GM18861 (cell line): Measurements from ENCODE around the gene CKM.
"Not testable (repeated sequence)": the region's sequence is repeated elsewhere in the genome, so short reads cannot be mapped to it uniquely, and the experiment has no call there.

Source experiments
- ATAC-seq: cut with Tn5 transposase; IDR thresholded peaks from one replicate; pipeline ENCODE4 v1.9.1; 2021; ENCODE audit not compliant: unreplicated experiment

CKM gene

DNA sequence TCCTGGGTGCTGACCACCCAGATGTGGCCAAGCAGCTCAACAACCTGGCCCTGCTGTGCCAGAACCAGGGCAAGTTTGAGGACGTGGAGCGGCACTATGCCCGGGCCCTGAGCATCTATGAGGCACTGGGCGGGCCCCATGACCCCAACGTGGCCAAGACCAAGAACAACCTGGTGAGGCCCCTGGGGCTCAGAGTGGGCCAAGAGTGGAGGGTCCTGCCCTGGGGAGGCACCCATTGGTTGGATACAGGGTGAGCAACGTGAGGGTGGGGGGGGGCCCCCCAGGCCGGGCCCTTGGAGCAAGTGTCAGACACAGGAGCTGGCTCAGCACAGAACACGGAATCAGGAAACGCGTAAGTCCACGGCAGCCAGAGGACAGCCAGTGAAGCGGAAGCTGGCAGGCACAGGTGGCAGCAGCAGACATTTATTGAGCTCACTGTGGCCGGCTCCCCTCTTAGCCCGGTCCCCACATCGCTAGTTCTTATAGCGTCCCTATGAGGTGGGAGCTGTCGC, 26.8 kb upstream of the CKM start:
- no peak for ATAC-seq

- no peak for ATAC-seq
Measured at GRCh38 chr19:45349126-45349415, 26.4 kb upstream of the CKM start.

DNA sequence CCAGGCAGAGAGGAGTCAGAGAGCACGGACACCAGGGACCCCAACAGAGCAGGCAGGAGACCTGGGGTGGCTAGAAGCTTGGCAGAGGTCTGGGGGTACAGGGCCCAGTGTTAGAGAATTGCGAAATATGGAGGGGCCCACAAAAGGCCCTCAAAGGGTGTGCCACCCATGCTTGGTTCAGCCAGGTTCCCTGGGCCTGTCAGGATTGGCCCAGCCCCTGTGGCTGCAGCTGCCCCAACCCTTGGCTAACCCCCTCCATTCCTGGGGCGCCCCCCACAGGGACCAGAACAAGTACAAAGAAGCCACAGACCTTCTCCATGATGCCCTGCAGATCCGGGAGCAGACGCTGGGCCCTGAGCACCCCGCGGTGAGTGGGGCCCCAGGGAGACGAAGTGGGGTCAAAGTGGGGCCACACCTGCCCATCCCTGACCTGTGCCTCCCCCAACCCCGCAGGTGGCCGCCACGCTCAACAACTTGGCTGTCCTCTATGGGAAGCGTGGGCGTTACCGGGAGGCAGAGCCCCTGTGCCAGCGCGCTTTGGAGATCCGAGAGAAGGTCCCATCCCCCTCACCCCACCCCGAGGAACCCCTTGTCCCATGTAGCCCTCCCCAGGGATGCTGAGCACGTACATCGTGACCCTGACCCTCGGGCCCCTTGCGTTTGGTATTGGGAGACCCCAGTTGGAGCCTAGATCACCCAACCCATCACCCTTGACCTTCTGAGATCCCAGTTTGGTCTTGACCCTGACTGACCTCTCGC, 25.9 kb upstream of the CKM start:
- no peak for ATAC-seq

DNA sequence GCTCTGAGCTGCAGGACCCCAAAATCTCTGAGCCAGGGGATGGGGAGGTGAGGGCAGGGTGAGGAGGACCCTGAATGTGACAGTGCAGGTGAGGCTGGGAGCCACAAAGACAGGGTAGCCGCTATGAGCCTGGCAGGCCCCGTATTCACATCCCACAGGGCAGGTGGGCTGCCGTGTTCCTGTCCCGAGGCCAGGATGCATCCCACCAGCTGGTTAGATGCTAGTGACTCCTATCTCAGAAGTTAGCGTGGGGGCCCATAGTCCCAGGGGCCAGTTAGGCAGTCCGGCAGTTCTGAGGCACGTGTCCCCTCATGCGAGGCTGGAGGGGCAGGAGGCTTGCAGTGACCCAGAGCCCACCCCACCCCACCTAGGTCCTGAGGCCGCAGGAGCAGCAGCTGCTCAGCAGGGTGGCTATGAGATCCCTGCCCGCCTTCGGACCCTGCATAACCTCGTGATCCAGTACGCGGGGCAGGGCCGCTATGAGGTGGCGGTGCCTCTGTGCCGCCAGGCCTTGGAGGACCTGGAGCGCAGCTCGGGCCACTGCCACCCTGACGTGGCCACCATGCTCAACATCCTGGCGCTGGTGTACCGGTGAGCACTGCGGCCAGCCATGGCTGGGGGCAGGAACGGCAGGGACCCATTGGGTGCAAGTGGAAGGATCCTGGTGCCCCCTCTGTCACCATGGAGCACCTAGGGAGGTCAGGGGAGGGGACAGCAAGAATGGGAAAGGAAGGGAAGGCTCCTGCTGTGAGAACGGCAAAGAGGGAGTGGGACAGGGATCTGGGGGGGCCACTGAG, 25.1 kb upstream of the CKM start:
- no peak for ATAC-seq

DNA sequence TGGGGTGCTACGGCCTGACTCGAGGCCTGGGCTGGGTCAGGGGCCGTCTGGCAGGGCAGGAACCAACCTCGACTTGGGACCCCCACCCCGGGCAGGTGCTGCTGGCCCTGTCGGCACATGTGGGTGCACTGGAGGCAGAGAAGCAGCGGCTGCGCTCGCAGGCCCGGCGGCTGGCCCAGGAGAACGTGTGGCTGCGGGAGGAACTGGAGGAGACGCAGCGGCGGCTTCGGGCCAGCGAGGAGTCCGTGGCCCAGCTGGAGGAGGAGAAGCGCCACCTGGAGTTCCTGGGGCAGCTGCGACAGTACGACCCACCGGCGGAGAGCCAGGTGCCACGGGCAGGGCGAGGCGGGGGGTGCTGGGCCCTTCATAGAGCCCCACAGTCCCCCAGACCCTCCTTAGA, 23.8 kb upstream of the CKM start:
- no peak for ATAC-seq

DNA sequence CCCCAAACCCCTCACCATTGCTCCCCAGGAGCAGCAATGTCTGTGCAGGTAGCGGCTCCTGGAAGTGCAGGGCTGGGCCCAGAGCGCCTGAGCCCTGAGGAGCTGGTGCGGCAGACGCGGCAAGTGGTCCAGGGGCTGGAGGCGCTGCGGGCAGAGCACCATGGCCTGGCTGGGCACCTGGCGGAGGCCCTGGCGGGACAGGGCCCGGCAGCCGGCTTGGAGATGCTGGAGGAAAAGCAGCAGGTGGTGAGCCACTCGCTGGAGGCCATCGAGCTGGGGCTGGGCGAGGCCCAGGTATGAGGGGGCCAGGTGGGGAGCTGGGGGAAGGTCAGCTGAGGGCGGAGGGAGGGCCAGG, 22.8 kb upstream of the CKM start:
- no peak for ATAC-seq

DNA sequence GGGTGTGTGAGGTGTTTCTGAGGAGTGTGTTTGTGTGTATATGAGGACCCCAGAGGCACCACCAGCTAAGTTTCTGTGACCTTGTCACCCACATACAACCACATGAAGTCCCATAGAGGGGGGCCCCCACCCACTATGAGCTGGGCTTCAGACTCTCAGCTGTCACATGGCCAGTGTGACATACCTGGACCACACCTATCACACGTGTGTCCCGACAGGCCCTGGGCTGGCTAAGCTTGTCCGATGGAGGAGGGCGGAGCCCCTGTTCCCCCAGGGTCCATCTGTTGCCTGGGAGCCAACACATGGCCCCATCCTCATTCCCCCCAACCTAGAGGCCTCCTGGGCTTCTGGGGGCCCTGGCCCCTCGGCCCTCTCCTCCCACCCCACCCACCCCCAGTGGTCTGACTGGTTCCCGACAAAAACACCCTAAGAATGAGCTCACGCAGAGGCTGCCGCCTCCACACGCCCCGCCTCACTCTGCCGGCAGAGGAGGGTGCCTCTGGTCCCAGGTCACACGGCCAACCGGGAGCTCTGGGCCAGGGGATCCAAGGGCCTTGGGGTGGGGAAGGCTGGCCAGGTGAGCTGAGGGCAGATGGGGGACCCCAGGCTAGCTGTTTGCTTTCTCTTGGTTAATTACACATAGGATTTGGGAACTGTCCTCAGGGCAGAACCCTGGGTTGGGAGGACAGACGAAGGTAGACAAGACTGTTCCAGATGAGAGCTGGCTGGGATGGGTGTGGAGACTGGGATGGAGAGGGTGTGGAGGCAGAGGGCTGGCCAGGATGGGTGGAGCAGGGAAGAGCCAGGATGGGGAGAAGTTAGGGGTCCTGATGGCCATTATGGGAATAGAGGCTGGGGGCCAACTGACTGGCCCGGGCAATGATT, 22.2 kb upstream of the CKM start:
- no peak for ATAC-seq

- no peak for ATAC-seq
Measured at GRCh38 chr19:45342911-45343310, 20.2 kb upstream of the CKM start.

GRCh38 chr19:45340899-45341453, 18.3 kb upstream of the CKM start:
- no peak for ATAC-seq

- no peak for ATAC-seq
Measured at GRCh38 chr19:45340232-45340898, 17.7 kb upstream of the CKM start, which contains the start of gene KLC3. Gene KLC3 (plus strand): TSS chr19:45340750. CDS start chr19:45345542, 4,792 bp downstream.

DNA sequence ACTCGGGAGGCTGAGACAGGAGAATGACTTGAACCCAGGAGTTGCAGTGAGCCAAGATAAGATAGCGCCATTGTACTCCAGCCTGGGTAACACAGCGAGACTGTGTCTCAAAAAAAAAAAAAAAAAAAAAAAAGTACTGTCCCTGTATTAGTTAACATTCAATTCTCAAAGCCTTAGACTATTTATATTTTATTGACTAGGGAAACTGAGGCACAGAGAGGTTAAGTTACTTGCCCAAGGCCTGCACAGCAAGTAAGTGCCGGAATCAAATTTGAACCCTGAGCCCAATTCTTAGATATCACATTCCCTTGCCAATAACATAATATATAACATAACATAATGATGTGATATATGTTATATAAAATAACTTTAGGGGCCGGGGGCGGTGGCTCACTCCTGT, 17.0 kb upstream of the CKM start:
- no peak for ATAC-seq

DNA sequence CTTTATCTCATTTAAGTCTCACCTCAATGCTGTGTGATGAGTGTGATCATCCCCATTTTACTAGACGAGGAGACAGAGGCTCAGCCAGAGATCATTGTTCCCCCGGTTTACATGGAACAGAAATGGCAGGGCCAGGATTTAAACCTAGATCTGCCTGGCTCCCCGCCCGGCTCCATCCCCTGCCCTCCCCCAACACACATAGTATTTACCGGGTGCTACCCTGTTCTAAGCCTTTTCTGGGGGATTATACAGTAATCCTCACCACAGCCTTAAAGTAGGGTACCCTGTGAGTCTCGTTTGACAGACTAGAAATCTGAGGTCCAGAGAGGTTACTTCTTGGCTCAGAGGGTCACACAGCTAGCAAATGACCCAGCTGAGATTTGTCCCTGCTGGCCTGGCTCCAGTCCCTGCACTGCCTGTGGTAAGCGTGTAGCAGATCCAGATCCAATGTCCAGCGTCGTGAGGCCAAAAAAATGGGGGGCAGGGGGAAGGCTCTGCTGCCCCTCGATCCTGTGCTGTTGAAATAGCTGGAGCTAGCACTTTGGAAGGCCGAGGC, 14.1 kb upstream of the CKM start:
- ATAC-seq, result no peak

- not testable (repeated sequence) for ATAC-seq
Measured at GRCh38 chr19:45334881-45335280, 12.2 kb upstream of the CKM start.

- no peak for ATAC-seq
Measured at GRCh38 chr19:45333609-45334303, 11.1 kb upstream of the CKM start.

- ATAC-seq, result no peak
Measured at GRCh38 chr19:45331411-45331810, 8.7 kb upstream of the CKM start.

DNA sequence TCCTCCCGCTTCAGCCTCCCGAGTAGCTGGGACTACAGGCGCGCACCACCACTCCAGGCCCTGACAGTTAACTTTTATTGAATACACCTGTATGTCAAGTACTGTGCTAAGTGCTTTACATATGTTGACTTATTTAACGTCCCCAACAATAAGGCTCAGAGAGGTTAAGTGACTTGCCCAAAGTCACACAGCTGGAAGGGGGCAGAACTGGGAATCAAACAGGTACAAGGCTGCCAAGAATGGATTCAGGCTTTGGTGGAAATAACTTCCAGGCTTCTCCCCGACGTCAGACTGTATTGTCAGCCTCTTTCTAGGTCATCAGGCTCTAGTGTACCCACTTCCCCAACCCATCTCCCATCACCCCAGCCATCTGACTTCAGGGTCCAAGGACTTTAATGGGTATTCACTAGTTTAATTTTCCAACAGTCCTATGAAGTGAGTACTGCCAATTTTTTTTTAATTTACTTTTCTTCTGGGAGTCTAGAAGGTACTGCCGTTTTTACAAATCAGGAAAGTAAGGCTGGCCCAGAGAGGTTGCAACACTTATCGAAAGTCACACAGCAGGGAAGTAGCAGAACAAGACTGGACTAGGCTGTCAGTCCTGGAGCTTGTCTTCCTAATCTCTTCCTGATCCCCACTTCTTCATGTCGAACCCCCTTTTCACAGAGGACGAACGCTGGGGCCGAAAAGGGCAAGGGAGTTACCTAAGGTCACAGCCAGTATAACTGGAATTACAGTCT, 4.9 kb upstream of the CKM start:
- ATAC-seq, result no peak

DNA sequence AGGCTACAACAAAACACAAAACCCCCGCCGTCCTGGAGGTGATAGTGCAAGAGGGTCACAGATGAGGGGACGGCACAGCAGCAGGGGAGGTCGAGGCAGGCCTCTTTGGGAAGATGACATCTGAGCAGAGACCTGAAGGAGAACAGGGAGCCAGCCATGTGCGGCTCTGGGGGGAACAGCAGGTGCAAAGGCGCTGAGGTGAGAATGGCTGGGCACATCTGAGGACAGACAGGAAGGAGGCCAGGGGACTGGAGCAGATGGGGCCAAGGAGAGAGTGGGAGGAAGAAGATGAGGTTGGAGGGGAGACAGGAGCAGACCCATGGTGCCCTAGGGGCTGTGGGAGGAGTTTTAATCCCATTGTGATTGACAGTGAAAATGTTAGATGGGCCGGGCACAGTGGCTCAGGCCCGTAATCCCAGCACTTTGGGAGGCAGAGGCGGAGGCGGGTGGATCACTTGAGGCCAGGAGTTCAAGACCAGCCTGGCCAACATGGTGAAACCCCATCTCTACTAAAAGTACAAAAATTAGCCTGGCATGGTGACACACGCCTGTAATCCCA, 1.8 kb upstream of the CKM start:
- ATAC-seq, result no peak

DNA sequence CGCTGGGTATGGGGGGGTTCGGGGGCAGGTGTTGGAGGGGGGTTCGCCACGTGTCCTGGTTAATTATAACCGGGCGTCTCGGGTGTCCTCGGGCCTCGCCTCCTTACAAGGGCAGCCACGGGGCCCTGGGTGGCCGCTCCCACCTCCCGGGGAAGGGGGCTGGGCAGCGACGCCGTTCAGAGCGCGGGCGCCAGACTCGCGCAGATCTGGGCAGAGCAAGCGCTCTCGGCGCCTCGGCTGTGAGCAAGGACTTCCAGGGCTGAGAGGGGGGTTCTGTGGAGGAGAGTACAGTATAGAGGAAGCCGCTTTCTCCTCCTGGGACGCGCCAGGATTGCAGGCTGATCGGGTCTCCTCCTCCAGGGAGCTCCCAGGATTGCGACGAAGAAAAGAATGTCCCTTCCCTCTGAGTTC, 1.0 kb upstream of the CKM start:
- no peak for ATAC-seq

DNA sequence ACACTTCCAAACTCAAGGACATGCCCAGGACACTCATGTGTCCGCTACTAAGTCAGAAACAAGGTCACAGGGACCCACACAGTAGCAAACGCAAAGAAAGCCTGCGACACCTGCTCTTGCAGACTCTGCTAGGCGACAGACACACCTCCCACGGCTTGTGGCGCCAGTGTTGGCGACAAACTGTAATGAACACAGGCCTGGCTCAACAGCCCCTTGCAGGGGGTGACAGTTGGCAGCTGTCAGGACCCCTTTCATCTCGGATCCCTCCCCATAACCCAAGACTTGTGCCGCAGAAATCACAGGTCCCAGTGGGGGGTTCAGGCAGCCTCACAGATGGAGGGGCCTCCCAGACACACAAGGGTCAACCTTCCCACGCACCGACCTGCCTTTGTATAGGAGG, 364 bp downstream of the CKM start:
- ATAC-seq, result no peak
